Mesenchymal stem cell (in vitro differentiated cells and primary cell): ENCODE data around the gene CNTNAP2.

ENCODE experiments used
- DNase-seq: peaks from one replicate; pipeline ENCODE4 v3.0.0-alpha.2; 2013
- H2AFZ ChIP-seq: one replicate; pipeline ENCODE4 v1.6.1; 2013; ENCODE audit warnings: low read depth, mild to moderate bottlenecking, control low read depth, inconsistent platforms, low read length, moderate library complexity
- H2AK5ac ChIP-seq: 2 replicates; pipeline ENCODE4 v1.6.1; 2013; ENCODE audit warnings: low read length, moderate library complexity, mild to moderate bottlenecking, inconsistent platforms; ENCODE audit not compliant: severe bottlenecking
- H2BK120ac ChIP-seq: one replicate; pipeline ENCODE4 v1.6.1; 2013; ENCODE audit warnings: low read depth, mild to moderate bottlenecking, inconsistent platforms, low read length, moderate library complexity
- H2BK12ac ChIP-seq, 2 experiments: one replicate each; pipeline ENCODE4 v1.6.1; 2013; ENCODE audit warnings: inconsistent platforms in 2 of 2, low read length in 2 of 2, mild to moderate bottlenecking in 2 of 2, moderate library complexity in 2 of 2, control low read depth in 1 of 2
- H2BK15ac ChIP-seq: one replicate; pipeline ENCODE4 v1.6.1; 2013; ENCODE audit warnings: mild to moderate bottlenecking, low read depth, inconsistent platforms; ENCODE audit not compliant: poor library complexity, severe bottlenecking
- H2BK5ac ChIP-seq: 2 replicates; pipeline ENCODE4 v1.6.1; 2013; ENCODE audit warnings: low read depth, mild to moderate bottlenecking, low read length, control low read depth, inconsistent platforms; ENCODE audit not compliant: poor library complexity, severe bottlenecking
- H3K14ac ChIP-seq, 2 experiments: one replicate each; pipeline ENCODE4 v1.6.1; 2013; ENCODE audit warnings: inconsistent platforms in 2 of 2, low read length in 2 of 2, control low read depth in 1 of 2, mild to moderate bottlenecking in 1 of 2, moderate library complexity in 1 of 2
- H3K18ac ChIP-seq, 2 experiments: one replicate each; pipeline ENCODE4 v1.6.1; 2013; ENCODE audit warnings: inconsistent platforms in 2 of 2, low read length in 2 of 2, control low read depth in 1 of 2, low read depth in 1 of 2, mild to moderate bottlenecking in 1 of 2
- H3K23ac ChIP-seq, 2 experiments: one replicate each; pipeline ENCODE4 v1.6.1; 2013; ENCODE audit warnings: inconsistent platforms in 2 of 2, low read length in 2 of 2, mild to moderate bottlenecking in 2 of 2, moderate library complexity in 2 of 2, control low read depth in 1 of 2
- H3K27ac ChIP-seq: 2 replicates; pipeline ENCODE4 v1.5.1; 2013; ENCODE audit warnings: mild to moderate bottlenecking, moderate library complexity, low read length, control low read depth, inconsistent platforms; ENCODE audit not compliant: poor library complexity, severe bottlenecking
- H3K27me3 ChIP-seq, 2 experiments: 2 replicates each; pipeline versions ENCODE4 v1.6.1 to v1.7.0; 2013; ENCODE audit warnings: low read length in 2 of 2, mild to moderate bottlenecking in 2 of 2, moderate library complexity in 2 of 2, control low read depth in 1 of 2, inconsistent platforms in 1 of 2; ENCODE audit not compliant: control insufficient read depth in 1 of 2, insufficient read depth in 1 of 2
- H3K36me3 ChIP-seq, 2 experiments: 2 replicates each; pipeline versions ENCODE4 v1.6.1 to v1.7.0; 2013; ENCODE audit warnings: low read length in 2 of 2, control low read depth in 1 of 2, inconsistent platforms in 1 of 2, low read depth in 1 of 2, mild to moderate bottlenecking in 1 of 2; ENCODE audit not compliant: insufficient read depth in 2 of 2, control insufficient read depth in 1 of 2
- H3K4ac ChIP-seq, 2 experiments: one replicate each; pipeline ENCODE4 v1.6.1; 2013; ENCODE audit warnings: inconsistent platforms in 2 of 2, low read length in 2 of 2, mild to moderate bottlenecking in 2 of 2, moderate library complexity in 2 of 2, control low read depth in 1 of 2, low read depth in 1 of 2
- H3K4me1 ChIP-seq: 2 replicates; pipeline ENCODE4 v1.6.1; 2013; ENCODE audit warnings: low read depth, low read length, control low read depth; ENCODE audit not compliant: control insufficient read depth, insufficient read depth
- H3K4me2 ChIP-seq: 2 replicates; pipeline ENCODE4 v1.6.1; 2013; ENCODE audit warnings: low read length, mild to moderate bottlenecking, inconsistent platforms; ENCODE audit not compliant: poor library complexity, severe bottlenecking
- H3K4me3 ChIP-seq, 2 experiments: 2 replicates each; pipeline versions ENCODE4 v1.5.1 to v1.7.0; 2013; ENCODE audit warnings: low read length in 2 of 2, mild to moderate bottlenecking in 2 of 2, control low read depth in 1 of 2, low read depth in 1 of 2; ENCODE audit not compliant: insufficient read depth in 1 of 2
- H3K79me1 ChIP-seq: replicated peaks from 2 replicates; pipeline ENCODE4 v1.6.1; 2013; ENCODE audit warnings: mild to moderate bottlenecking, control low read depth, low read length, inconsistent platforms; ENCODE audit not compliant: poor library complexity, severe bottlenecking
- H3K9ac ChIP-seq: 2 replicates; pipeline ENCODE4 v1.7.0; 2013; ENCODE audit warnings: mild to moderate bottlenecking, low read length, moderate library complexity
- H3K9me3 ChIP-seq: 2 replicates; pipeline ENCODE4 v1.7.0; 2013; ENCODE audit warnings: mild to moderate bottlenecking, low read length; ENCODE audit not compliant: control insufficient read depth
- H4K8ac ChIP-seq: one replicate; pipeline ENCODE4 v1.6.1; 2013; ENCODE audit warnings: inconsistent platforms, mild to moderate bottlenecking, low read length, moderate library complexity
- H4K91ac ChIP-seq: one replicate; pipeline ENCODE4 v1.6.1; 2013; ENCODE audit warnings: mild to moderate bottlenecking, low read length, inconsistent platforms
- WGBS: methylation state at CpG from one replicate; pipeline ENCODE4 v1.1.7; 2013; ENCODE audit warnings: mixed read lengths; 5-methylcytosine and 5-hydroxymethylcytosine counted together

CNTNAP2 gene

DNA sequence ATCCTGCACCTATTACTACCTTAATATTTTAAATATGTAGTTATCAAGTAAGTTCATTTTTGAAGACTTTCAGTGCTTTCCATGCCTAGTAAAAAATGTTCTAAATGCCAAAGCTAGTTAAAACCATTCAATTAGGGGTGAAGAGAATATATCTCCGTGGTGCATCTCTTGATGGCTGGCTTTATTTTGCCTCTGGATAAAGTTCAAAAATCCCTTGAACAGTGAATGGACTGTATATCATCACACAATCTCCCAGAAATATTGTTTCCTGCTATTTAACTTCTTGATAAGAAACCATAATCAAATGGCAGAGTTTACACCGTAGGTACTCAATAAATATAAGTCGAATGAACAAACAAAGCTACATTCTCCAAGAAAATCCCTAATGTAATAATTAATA lies 1360.9 kb downstream of the CNTNAP2 start:
- H4K91ac ChIP-seq = no peak overlapping the region
- no peak overlapping the region for H2BK5ac ChIP-seq
- H3K27me3 ChIP-seq = no peaks in the 10 kb centered on the region
- no peak overlapping the region for H3K23ac ChIP-seq
- H3K4me2 ChIP-seq = no peak overlapping the region
- H2BK15ac ChIP-seq = no peak overlapping the region
- no peak overlapping the region for H3K9ac ChIP-seq
- no peaks in the 10 kb centered on the region for H3K79me1 ChIP-seq
- 92% methylated on average over 3 of the region's 3 CpGs for WGBS
- no peak overlapping the region for H2BK12ac ChIP-seq
- no peaks in the 10 kb centered on the region for H3K36me3 ChIP-seq
- no peak overlapping the region for H3K4ac ChIP-seq
- H2AFZ ChIP-seq = no peak overlapping the region
- no peak overlapping the region for H3K14ac ChIP-seq
- no peak overlapping the region for H2AK5ac ChIP-seq
- peaks cover 1% of the 10 kb centered on the region for H3K4me1 ChIP-seq
- no peak overlapping the region for H4K8ac ChIP-seq
- DNase-seq = no peak
- H2BK120ac ChIP-seq = no peak overlapping the region
- no peak overlapping the region for H3K27ac ChIP-seq
- no peak overlapping the region for H3K4me3 ChIP-seq
- no peak overlapping the region for H3K18ac ChIP-seq
- H3K9me3 ChIP-seq = no peaks in the 10 kb centered on the region

DNA sequence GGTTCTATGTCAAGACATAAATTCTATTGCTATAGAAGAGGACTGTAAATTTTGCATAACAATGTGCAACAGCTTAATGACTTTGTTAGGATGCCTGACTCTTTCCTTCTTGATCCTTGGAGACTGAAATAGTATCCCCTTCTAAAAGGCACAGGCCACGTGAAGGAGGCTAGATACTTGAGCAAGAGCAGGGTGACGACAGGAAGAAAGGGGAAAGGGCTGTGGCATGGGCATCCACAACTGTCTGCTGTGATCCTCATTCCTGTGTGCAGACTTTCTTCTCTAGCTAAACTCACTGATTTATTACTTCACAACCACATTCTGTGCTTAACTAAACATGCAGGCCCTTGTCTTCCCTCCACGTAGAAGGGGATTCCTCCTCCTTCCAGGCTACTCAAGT lies 1362.2 kb downstream of the CNTNAP2 start:
- H2BK5ac ChIP-seq = no peak overlapping the region
- no peak overlapping the region for H3K18ac ChIP-seq
- peaks cover 3% of the 10 kb centered on the region for H3K4me1 ChIP-seq
- no peak overlapping the region for H3K27ac ChIP-seq
- no peak overlapping the region for H2BK15ac ChIP-seq
- H3K27me3 ChIP-seq = no peaks in the 10 kb centered on the region
- no peaks in the 10 kb centered on the region for H3K36me3 ChIP-seq
- H3K4ac ChIP-seq = no peak overlapping the region
- no peak overlapping the region for H3K4me3 ChIP-seq
- H3K4me2 ChIP-seq = no peak overlapping the region
- H4K8ac ChIP-seq = no peak overlapping the region
- H3K79me1 ChIP-seq = no peaks in the 10 kb centered on the region
- H2BK12ac ChIP-seq = no peak overlapping the region
- no peak overlapping the region for H2BK120ac ChIP-seq
- no peaks in the 10 kb centered on the region for H3K9me3 ChIP-seq
- no peak overlapping the region for H3K14ac ChIP-seq
- no peak overlapping the region for H4K91ac ChIP-seq
- H3K9ac ChIP-seq = no peak overlapping the region
- peak; percentile 12 for DNase-seq
- H2AFZ ChIP-seq = no peak overlapping the region
- no peak overlapping the region for H2AK5ac ChIP-seq
- WGBS = 22% methylated on average over 3 of the region's 3 CpGs
- no peak overlapping the region for H3K23ac ChIP-seq

DNA sequence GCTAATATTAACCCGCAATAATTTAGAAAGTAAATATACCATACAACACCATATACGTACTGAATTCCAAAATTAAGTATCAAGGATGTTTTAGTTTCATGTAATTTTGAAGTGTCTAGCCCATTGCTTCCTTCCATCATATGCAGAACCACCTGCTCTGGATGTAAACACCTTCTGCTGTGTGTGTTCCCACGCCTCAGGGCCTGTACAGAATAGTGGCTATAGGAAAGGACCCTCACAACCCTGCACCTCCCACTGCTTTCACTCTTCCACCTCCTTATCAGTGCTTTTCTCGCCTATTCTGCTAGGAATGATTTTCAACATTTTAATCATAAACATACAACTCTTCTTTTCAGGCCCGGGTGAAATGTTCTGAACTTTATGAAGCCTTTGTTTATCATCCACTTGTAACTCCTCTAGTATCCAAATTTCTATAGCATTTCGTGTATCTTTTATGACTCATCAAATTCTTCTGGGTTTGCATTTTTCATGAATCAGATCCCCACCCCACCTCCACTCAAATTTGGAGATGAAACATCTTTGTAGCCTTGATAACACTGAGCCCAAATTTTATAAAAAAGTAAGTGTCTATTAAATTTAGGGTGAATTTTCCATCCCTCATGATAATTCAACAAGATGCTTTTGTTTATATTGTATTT lies 1367.2 kb downstream of the CNTNAP2 start:
- H3K18ac ChIP-seq = no peak overlapping the region
- H3K79me1 ChIP-seq = no peaks in the 10 kb centered on the region
- H2BK120ac ChIP-seq = no peak overlapping the region
- H3K14ac ChIP-seq = no peak overlapping the region
- peaks cover 3% of the 10 kb centered on the region for H3K4me1 ChIP-seq
- H4K8ac ChIP-seq = no peak overlapping the region
- H3K4me2 ChIP-seq = no peak overlapping the region
- no peak overlapping the region for H4K91ac ChIP-seq
- H3K36me3 ChIP-seq = no peaks in the 10 kb centered on the region
- H3K27ac ChIP-seq = no peak overlapping the region
- 50% methylated on average over 5 of the region's 6 CpGs for WGBS
- H3K4me3 ChIP-seq = no peak overlapping the region
- H3K23ac ChIP-seq = no peak overlapping the region
- H2AFZ ChIP-seq = no peak overlapping the region
- no peak overlapping the region for H3K4ac ChIP-seq
- no peak overlapping the region for H3K9ac ChIP-seq
- no peak overlapping the region for H2BK15ac ChIP-seq
- H2BK12ac ChIP-seq = no peak overlapping the region
- no peaks in the 10 kb centered on the region for H3K9me3 ChIP-seq
- no peak overlapping the region for H2BK5ac ChIP-seq
- no peak for DNase-seq
- no peaks in the 10 kb centered on the region for H3K27me3 ChIP-seq
- no peak overlapping the region for H2AK5ac ChIP-seq

DNA sequence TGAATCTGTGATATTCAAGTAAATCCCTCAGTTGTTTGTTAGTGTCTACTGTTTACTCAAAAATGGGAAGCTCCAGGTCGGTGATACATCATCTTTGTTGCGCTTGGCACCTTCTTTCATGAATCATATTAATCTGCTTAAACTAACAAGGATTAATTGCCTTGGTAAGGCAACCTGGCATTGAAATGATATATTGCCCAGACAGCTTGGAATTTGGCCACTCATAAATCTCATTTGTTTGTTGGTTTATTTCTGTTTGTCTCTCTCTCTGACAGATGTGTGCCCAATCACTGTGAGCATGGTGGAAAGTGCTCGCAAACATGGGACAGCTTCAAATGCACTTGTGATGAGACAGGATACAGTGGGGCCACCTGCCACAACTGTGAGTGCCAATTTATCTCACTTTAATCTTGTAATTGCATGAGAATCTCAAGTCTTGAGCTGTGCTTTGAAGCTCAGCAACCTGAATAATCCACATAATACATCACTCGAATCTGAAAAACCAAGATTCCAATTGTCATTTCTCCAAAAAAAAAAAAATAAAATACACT lies 1369.1 kb downstream of the CNTNAP2 start:
- H3K4ac ChIP-seq = no peak overlapping the region
- DNase-seq = no peak
- no peak overlapping the region for H4K8ac ChIP-seq

More for the DNA sequence above, 1369.1 kb downstream of the CNTNAP2 start:
- WGBS = 75% methylated on average over 4 of the region's 4 CpGs
- no peak overlapping the region for H3K4me2 ChIP-seq
- H3K23ac ChIP-seq = no peak overlapping the region
- no peaks in the 10 kb centered on the region for H3K36me3 ChIP-seq
- H3K9me3 ChIP-seq = no peaks in the 10 kb centered on the region
- H2AK5ac ChIP-seq = no peak overlapping the region
- no peak overlapping the region for H2BK12ac ChIP-seq
- no peaks in the 10 kb centered on the region for H3K79me1 ChIP-seq
- no peak overlapping the region for H3K27ac ChIP-seq
- peaks cover 2% of the 10 kb centered on the region for H3K4me1 ChIP-seq
- H2BK15ac ChIP-seq = no peak overlapping the region
- no peak overlapping the region for H3K14ac ChIP-seq
- H3K4me3 ChIP-seq = no peak overlapping the region
- H2AFZ ChIP-seq = no peak overlapping the region
- H3K27me3 ChIP-seq = no peaks in the 10 kb centered on the region
- H3K9ac ChIP-seq = no peak overlapping the region
- H4K91ac ChIP-seq = no peak overlapping the region
- no peak overlapping the region for H2BK5ac ChIP-seq
- H3K18ac ChIP-seq = no peak overlapping the region
- H2BK120ac ChIP-seq = no peak overlapping the region
